Osteocyte (in vitro differentiated cells): ENCODE results near the gene CLIC1. TPM values are rescaled to one million over a fixed set of nuclear protein-coding genes. Genes with fewer than 3 reads are reported as not detected.

Experiments used
- DNase-seq: peaks from one replicate; pipeline ENCODE4 v3.0.0; 2021; ENCODE audit warnings: mixed read lengths; ENCODE audit not compliant: unreplicated experiment; ENCODE audit errors: extremely low spot score
- H3K27ac Mint-ChIP-seq: one replicate; pipeline ENCODE4 v1.8.0; 2021; ENCODE audit warnings: mild to moderate bottlenecking, mixed read lengths; ENCODE audit not compliant: unreplicated experiment
- H3K27me3 Mint-ChIP-seq: one replicate; pipeline ENCODE4 v1.8.0; 2021; ENCODE audit warnings: mixed read lengths; ENCODE audit not compliant: unreplicated experiment
- H3K36me3 Mint-ChIP-seq: one replicate; pipeline ENCODE4 v1.8.0; 2021; ENCODE audit warnings: mixed read lengths; ENCODE audit not compliant: unreplicated experiment
- H3K4me1 Mint-ChIP-seq: one replicate; pipeline ENCODE4 v1.8.0; 2021; ENCODE audit warnings: mixed read lengths; ENCODE audit not compliant: unreplicated experiment
- H3K4me3 Mint-ChIP-seq: one replicate; pipeline ENCODE4 v1.8.0; 2021; ENCODE audit warnings: mild to moderate bottlenecking, moderate library complexity, mixed read lengths; ENCODE audit not compliant: unreplicated experiment
- H3K9me3 Mint-ChIP-seq: one replicate; pipeline ENCODE4 v1.8.0; 2021; ENCODE audit warnings: mixed read lengths; ENCODE audit not compliant: unreplicated experiment
- total RNA-seq: library from RNA; stranded (reverse); gene quantifications from 2 replicates; pipeline ENCODE4 v1.2.1, GENCODE V29; 2021
- TF ChIP-seq, protein P1 (sequence below): fragments of 200-600 bp; sonication (generic); IDR thresholded peaks from 2 replicates; pipeline ENCODE4 v1.5.0; 2021; ENCODE audit warnings: antibody characterized with exemption, mild to moderate bottlenecking, moderate library complexity

Gene CLIC1
- total RNA-seq, 1 donor from 2014 or later, result 230 TPM

DNA sequence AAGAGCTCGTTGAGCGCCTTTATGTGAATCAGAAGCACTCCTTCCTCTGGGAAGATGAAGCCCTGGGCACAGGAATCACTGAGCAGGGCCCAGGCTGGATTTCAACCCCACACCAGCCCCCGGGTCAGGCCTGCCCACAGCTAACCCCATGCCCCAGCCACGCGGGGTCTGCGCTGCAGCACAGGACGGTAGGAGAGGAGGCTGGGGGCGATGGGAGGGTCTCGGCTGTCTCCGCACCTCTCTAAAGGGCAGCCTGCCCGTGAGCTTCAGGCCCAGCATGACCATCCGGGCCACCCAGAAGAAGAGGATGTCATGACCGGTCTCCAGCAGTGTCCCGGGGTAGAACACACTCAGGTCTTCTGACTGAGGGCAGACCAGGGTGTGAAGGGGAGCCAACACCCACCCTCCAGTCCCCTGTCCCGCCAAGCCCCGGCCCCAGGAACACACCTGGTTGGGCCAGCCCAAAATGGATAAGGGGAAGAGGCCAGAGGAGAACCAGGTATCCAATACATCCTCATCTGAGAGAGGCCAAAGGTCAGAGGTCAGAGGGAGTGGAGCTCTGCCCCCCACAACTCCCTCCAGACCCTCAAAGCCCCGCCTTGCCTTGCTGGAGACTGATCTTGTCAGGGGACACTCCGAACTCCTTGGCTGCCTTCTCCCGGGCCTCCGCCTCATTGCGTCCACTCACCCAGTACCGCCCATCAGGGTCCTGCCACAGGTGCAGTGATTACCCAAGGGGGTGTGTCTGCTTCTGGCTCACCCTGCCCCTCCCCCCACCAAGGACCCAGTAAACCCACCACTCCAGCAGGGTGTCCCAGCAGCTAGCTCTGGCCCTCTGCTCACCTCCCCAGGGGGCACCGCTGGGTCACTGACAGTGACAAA lies 45.2 kb upstream of the CLIC1 start:
- Mint-ChIP-seq H3K4me3 (no peak overlapping the region), H3K27me3 (no peaks in the 10 kb centered on the region), H3K36me3 (peaks cover 16% of the 10 kb centered on the region), H3K27ac (no peak overlapping the region), H3K4me1 (peaks cover 9% of the 10 kb centered on the region), H3K9me3 (no peaks in the 10 kb centered on the region)
- TF ChIP-seq, protein P1, sequence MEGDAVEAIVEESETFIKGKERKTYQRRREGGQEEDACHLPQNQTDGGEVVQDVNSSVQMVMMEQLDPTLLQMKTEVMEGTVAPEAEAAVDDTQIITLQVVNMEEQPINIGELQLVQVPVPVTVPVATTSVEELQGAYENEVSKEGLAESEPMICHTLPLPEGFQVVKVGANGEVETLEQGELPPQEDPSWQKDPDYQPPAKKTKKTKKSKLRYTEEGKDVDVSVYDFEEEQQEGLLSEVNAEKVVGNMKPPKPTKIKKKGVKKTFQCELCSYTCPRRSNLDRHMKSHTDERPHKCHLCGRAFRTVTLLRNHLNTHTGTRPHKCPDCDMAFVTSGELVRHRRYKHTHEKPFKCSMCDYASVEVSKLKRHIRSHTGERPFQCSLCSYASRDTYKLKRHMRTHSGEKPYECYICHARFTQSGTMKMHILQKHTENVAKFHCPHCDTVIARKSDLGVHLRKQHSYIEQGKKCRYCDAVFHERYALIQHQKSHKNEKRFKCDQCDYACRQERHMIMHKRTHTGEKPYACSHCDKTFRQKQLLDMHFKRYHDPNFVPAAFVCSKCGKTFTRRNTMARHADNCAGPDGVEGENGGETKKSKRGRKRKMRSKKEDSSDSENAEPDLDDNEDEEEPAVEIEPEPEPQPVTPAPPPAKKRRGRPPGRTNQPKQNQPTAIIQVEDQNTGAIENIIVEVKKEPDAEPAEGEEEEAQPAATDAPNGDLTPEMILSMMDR, result no peak
- no peak for DNase-seq

DNA sequence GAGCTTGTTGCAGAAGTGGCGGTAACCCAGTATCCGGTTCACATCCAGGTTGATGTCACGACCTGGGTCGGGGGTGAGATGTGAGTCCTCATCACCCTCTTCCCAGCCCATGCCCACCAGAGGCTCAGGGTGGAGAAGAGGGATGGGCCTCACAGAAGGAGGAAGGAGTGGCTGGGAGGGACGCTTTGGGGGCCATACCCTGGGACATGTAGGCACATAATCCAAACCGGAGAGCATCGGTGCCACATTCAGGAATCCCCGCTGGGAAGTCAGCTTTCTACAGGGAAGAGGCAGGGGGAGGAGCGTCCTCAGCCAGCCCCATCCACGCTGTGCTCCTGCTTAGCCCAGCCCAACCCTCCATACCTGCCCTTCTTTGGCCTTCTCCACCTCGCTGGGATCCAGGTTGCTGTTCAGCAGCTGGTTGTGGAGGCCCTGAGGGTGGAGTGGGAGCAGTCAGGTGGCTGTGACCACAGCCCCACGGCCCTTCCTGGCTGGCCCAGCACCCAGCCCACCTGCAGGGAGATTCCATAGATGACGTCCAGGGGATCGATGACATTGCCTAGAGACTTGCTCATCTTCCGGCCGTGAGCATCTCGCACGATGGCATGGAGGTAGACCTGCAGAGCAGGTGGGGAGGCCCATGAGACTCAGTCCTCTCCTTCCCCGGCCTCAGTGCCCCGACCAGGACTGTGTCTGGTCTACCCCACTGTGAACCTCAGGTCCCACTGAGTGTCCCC lies 44.3 kb upstream of the CLIC1 start:
- H3K27ac Mint-ChIP-seq, result no peak overlapping the region
- DNase-seq, result no peak
- peaks cover 16% of the 10 kb centered on the region for H3K36me3 Mint-ChIP-seq
- TF ChIP-seq, protein P1, result no peak
- peaks cover 9% of the 10 kb centered on the region for H3K4me1 Mint-ChIP-seq
- no peaks in the 10 kb centered on the region for H3K9me3 Mint-ChIP-seq
- no peak overlapping the region for H3K4me3 Mint-ChIP-seq
- no peaks in the 10 kb centered on the region for H3K27me3 Mint-ChIP-seq

DNA sequence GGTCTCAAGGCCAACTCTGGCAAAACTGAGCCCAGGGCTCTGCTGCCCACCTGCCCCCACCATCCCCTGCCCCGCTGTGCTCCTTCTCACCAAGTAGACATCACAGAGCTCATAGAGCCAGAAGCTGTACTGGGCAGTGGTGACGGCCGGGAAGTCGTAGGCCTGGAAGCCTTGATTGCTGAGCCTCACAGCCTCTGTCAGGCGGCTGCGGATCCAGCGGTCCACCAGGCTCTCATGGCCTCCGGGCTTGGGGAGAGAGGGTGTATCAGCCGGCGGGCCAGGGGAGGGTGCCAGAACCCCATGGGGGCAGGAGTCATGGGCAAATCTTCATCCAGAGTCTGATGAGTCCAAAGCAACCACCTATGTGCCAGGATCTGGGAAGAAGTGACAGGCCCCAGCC lies 43.6 kb upstream of the CLIC1 start:
- peaks cover 9% of the 10 kb centered on the region for H3K4me1 Mint-ChIP-seq

DNA sequence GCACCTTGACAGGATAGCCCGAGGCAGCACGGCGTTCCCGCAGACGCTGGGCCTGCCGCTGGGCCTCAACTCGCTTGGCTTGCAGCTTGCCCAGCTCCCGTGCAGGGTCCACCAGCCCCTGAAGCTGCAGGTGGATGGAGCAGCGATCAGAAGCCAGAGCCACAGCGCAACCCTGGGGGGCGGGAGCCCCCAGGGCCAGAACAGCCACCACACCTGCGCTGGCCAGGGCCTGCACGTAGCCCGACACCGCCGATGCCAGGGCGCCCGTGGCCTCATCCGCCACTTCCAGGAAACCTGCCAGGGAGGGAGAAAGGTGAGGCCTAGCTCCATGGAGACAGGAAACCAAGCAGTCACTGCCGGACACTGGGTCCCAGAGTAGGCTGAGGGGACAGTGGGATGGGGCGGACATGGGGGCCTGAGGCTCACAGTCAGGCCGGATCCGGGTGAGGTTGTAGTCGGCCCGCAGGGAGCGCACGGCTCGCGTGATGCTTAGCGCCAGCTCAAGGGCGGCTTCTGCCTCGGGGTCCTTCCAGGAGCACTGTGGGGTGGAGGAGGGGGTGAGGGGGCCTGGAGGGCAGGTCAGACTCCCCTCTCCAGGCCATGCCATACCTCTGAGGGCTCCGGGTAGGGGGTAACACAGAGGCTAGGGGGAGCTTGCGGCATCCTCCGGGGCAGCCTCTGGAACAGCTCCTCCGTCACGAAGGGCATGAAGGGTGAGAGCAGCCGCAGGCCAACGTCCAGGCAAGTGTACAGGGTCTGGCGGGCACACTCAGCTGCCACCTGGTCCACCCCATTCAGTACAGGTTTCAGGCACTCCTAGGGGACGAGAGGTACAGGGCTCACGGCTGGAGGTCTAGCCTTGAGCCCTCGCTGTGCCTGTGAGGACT lies 42.9 kb upstream of the CLIC1 start:
- Mint-ChIP-seq H3K9me3 (no peaks in the 10 kb centered on the region), H3K27ac (no peak overlapping the region), H3K36me3 (peaks cover 11% of the 10 kb centered on the region), H3K4me3 (no peak overlapping the region), H3K27me3 (no peaks in the 10 kb centered on the region), H3K4me1 (peaks cover 9% of the 10 kb centered on the region)
- TF ChIP-seq, protein P1, result no peak
- DNase-seq, result no peak

More for the DNA sequence above, 43.6 kb upstream of the CLIC1 start:
- H3K4me3 Mint-ChIP-seq, result no peak overlapping the region
- H3K27me3 Mint-ChIP-seq, result no peaks in the 10 kb centered on the region
- H3K27ac Mint-ChIP-seq, result no peak overlapping the region
- H3K9me3 Mint-ChIP-seq, result no peaks in the 10 kb centered on the region
- no peak for DNase-seq
- peaks cover 16% of the 10 kb centered on the region for H3K36me3 Mint-ChIP-seq
- TF ChIP-seq, protein P1, result no peak
